BLaER1 treated with 17β-estradiol and CSF1 and Interleukin-3, amounts not matched to agents 10 nM and 100 nM (cell line): ENCODE results near the gene OTOA.

Source experiments
- H3K27ac ChIP-seq, 11 experiments: shearing (Covaris generic); formaldehyde crosslinking; 2 replicates each; pipeline ENCODE4 v1.8.1; 2022
- H3K27me3 ChIP-seq, 11 experiments: shearing (Covaris generic); formaldehyde crosslinking; 2 replicates each; pipeline ENCODE4 v1.8.1; 2022
- H3K36me3 ChIP-seq, 11 experiments: shearing (Covaris generic); formaldehyde crosslinking; 2 replicates each; pipeline ENCODE4 v1.8.1; 2022
- H3K4me1 ChIP-seq, 10 experiments: shearing (Covaris generic); formaldehyde crosslinking; 2 replicates each; pipeline ENCODE4 v1.8.1; 2022
- H3K4me2 ChIP-seq, 11 experiments: shearing (Covaris generic); formaldehyde crosslinking; 2 replicates each; pipeline ENCODE4 v1.8.1; 2022
- H3K4me3 ChIP-seq, 10 experiments: shearing (Covaris generic); formaldehyde crosslinking; 2 replicates each; pipeline ENCODE4 v1.8.1; 2022
- H3K9ac ChIP-seq, 11 experiments: shearing (Covaris generic); formaldehyde crosslinking; 2 replicates each; pipeline ENCODE4 v1.8.1; 2022
- H3K9me3 ChIP-seq, 11 experiments: shearing (Covaris generic); formaldehyde crosslinking; replicated peaks in 1 of 11; 2 replicates each; pipeline ENCODE4 v1.8.1; 2022
- H4K20me1 ChIP-seq, 11 experiments: shearing (Covaris generic); formaldehyde crosslinking; 2 replicates each; pipeline ENCODE4 v1.8.1; 2022
- Cebpa-rat ChIP-seq, 11 experiments: shearing (Covaris generic); IDR thresholded peaks; 2 replicates each; pipeline ENCODE4 v1.8.1; 2022

The OTOA gene

DNA sequence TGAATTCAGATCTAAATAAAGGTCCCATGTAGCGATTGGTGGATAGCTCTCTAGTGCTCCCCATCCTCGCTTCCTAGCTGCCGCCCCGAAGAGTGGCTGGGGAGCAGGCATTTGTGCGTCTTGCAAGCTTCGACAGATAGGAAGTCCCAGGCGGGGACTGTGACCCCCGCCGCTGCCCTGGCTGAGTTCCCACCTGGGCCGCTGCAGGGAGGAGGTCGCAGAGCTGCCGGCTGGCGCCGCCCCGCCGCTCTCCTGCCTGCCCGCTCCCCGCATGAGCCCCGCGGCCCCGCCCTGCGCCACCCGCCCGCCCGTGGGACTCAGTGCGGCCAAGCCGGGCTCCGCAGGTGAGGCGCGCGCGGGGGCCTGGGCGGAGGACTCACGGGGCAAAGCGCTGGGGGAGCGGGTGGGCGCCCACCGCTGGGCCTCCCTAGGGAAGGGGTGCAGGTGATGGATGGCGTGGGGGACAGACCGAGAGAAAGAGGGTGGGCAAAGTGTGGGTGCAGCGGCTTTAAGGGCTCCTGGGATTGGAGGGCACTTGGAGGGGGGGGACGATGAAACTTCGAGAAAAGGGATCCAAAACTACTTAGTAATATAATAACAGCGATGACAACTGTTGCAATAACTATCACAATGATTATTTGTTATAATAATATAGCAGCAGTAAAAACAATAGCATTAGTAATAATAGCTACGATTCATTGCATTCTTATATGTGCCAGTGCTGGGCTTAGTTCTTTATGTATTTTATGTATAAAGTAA lies at the start of gene OTOA:
TSS of gene OTOA (plus strand) at position 80 of the 759 bp plus-strand sequence. CDS start 14,547 bp downstream, outside the sequence.
- Histone ChIP-seq H3K9me3 (no peaks in the 10 kb centered on the region), H3K4me1 (peaks cover 42 to 66% (median 52%) of the 10 kb centered on the region in 10 experiments), H4K20me1 (peaks cover 0 to 31% (median 0%) of the 10 kb centered on the region in 11 experiments; a peak in 3 of 22 replicates), H3K4me3 (peak within 1 kb of the TSS in 8 of 10 experiments; percentile 9 to 45 (median 34); a peak in 8 of 20 replicates), H3K27ac (no peak within 1 kb of the TSS; a peak in 1 of 22 replicates), H3K9ac (peak within 1 kb of the TSS in 6 of 11 experiments; percentile 13 to 65 (median 28); a peak in 7 of 22 replicates), H3K27me3 (peaks cover 0 to 44% (median 28%) of the 10 kb centered on the region in 11 experiments; a peak in 17 of 22 replicates), H3K36me3 (peaks cover 0 to 19% (median 9%) of the 10 kb centered on the region in 11 experiments; a peak in 14 of 22 replicates), H3K4me2 (peak within 1 kb of the TSS; percentile 56 to 99 (median 73))
- no peak for TF ChIP-seq Cebpa-rat (IDR thresholded peaks at IDR 0.05)

DNA sequence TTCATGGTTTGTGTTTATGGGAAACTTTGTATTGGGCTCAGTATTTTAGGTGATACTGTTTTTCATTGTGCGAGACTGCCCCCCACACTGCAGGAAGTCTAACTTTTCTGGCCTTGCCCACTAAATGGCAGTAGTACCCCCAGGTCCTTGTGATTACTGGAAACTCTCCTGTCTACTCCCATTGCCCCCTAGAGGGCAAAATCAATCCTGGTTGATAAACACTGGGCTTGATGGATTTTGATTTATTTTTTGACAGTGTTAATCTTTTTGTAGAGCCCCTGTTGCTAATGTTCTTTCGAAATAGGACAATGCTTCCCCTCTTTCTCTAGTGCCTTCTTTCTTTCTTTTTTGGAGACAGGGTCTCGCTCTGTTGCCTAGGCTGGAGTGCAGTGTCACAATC lies 48.9 kb upstream of the OTOA start:
- no peak for TF ChIP-seq Cebpa-rat (IDR thresholded peaks at IDR 0.05)
- Histone ChIP-seq H3K9me3 (peaks cover 0 to 7% (median 0%) of the 10 kb centered on the region in 11 experiments; a peak in 4 of 22 replicates), H4K20me1 (peaks cover 55 to 100% (median 82%) of the 10 kb centered on the region in 11 experiments; a peak in 21 of 22 replicates), H3K27me3 (no peaks in the 10 kb centered on the region), H3K27ac (peak overlapping the region; percentile 13 to 100 (median 99); a peak in 20 of 22 replicates), H3K4me3 (peak overlapping the region in 3 of 10 experiments; percentile 10 to 96 (median 25); a peak in 2 of 20 replicates), H3K4me1 (peaks cover 43 to 100% (median 100%) of the 10 kb centered on the region in 10 experiments), H3K4me2 (peak overlapping the region; percentile 26 to 99 (median 91)), H3K36me3 (peaks cover 72 to 100% (median 95%) of the 10 kb centered on the region in 11 experiments), H3K9ac (peak overlapping the region in 8 of 11 experiments; percentile 0 to 63 (median 28); a peak in 10 of 22 replicates)

DNA sequence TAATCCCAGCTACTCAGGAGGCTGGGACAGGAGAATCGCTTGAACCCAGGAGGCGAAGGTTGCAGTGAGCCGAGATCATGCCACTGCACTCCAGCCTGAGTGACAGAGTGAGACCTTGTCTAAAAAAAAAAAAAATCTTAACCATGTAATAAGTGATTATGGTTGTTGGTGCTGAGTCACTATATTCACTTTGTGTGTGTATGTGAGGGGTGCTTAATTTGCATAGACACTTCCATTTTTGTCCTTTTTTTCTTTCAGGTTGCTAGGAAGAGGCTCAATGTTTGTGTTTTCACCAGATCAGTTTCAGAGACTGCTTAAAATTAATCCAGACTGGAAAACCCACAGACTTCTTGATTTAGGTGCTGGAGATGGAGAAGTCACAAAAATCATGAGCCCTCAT lies 46.2 kb upstream of the OTOA start:
- H3K4me1 ChIP-seq, result peaks cover 20 to 100% (median 98%) of the 10 kb centered on the region in 10 experiments
- peaks cover 93 to 100% (median 100%) of the 10 kb centered on the region in 11 experiments for H3K36me3 ChIP-seq
- peaks cover 30 to 100% (median 95%) of the 10 kb centered on the region in 11 experiments; a peak in 21 of 22 replicates for H4K20me1 ChIP-seq
- H3K9ac ChIP-seq, result peak overlapping the region in 4 of 11 experiments; percentile 0 to 33 (median 28); a peak in 4 of 22 replicates
- H3K4me3 ChIP-seq, result no peak overlapping the region
- peak overlapping the region in 6 of 11 experiments; percentile 91 to 99 (median 97); a peak in 13 of 22 replicates for H3K4me2 ChIP-seq
- H3K9me3 ChIP-seq, result peaks cover 0 to 7% (median 0%) of the 10 kb centered on the region in 11 experiments; a peak in 4 of 22 replicates
- H3K27ac ChIP-seq, result peak overlapping the region in 9 of 11 experiments; percentile 20 to 100 (median 97); a peak in 15 of 22 replicates
- no peaks in the 10 kb centered on the region for H3K27me3 ChIP-seq
- TF ChIP-seq Cebpa-rat (IDR thresholded peaks at IDR 0.05), result no peak

DNA sequence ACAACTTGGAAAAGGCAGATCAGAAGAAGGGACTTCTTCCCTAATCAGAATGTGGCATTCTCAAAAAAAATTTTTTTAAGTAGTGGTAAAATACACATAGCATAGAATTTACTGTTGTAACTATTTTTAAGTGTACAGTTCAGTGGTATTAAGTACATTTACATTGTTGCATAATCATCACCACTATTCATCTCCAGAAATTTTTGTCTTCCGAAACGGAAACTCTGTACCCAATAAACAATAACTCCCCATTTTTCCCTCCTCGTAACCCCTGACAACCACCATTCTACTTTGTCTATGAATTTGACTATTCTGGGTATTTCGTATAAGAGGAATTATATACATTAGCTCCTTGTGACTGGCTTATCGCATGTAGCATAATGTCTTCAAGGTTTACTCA lies 45.5 kb upstream of the OTOA start:
- Histone ChIP-seq H3K4me3 (no peak overlapping the region), H3K4me2 (peak overlapping the region in 6 of 11 experiments; percentile 57 to 99 (median 97); a peak in 8 of 22 replicates), H4K20me1 (peaks cover 26 to 100% (median 94%) of the 10 kb centered on the region in 11 experiments; a peak in 21 of 22 replicates), H3K4me1 (peaks cover 20 to 100% (median 97%) of the 10 kb centered on the region in 10 experiments), H3K27me3 (no peaks in the 10 kb centered on the region), H3K9me3 (peaks cover 0 to 3% (median 0%) of the 10 kb centered on the region in 11 experiments; a peak in 2 of 22 replicates), H3K27ac (peak overlapping the region in 8 of 11 experiments; percentile 20 to 100 (median 98); a peak in 12 of 22 replicates), H3K9ac (peak overlapping the region in 3 of 11 experiments; percentile 18 to 33 (median 24); a peak in 4 of 22 replicates), H3K36me3 (peaks cover 91 to 100% (median 100%) of the 10 kb centered on the region in 11 experiments)
- TF ChIP-seq Cebpa-rat (IDR thresholded peaks at IDR 0.05), result 0 out of 22 replicates have a peak, but pooled peaks of 1 of the 11 experiments have one; percentile 19

DNA sequence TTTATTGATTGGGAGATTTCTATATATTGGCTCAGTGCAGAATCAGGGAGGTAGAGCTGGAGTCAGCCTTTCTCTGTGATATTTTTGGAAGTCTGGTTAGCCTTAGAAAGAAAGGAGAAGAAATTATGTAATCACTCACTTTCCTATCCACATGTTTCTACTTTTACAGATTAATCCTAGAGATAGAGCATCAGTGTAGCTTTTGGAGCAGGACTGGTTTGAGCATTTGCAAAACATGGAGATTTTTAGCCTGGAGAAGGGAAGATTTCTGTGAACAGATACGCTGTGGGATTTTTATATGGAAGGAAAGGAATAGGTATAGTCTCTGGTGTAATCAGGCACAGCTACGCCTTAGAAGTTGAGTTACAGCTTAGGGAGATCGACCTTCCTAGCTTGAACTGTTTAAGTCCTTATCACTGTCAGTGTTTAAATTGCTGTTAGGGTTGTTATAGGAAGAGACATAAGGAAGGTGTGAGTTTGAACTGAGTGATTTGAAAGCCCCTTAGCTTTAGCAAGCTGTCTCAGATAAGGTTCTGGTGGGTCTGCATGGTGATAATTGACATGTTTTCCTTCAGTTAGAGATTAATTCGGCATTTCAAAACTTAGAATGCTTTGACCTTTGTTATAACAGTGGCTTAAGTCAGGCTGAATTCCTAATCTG lies 43.9 kb upstream of the OTOA start:
- no peak for TF ChIP-seq Cebpa-rat (IDR thresholded peaks at IDR 0.05)
- Histone ChIP-seq H3K9me3 (no peaks in the 10 kb centered on the region), H3K9ac (peak overlapping the region in 4 of 11 experiments; percentile 6 to 40 (median 16); a peak in 5 of 22 replicates), H3K4me3 (0 out of 20 replicates have a peak overlapping the region, but pooled peaks of 1 of the 10 experiments have one; percentile 15), H3K4me1 (peaks cover 16 to 100% (median 97%) of the 10 kb centered on the region in 10 experiments), H3K27ac (peak overlapping the region in 9 of 11 experiments; percentile 1 to 99 (median 35); a peak in 16 of 22 replicates), H4K20me1 (peaks cover 17 to 100% (median 81%) of the 10 kb centered on the region in 11 experiments; a peak in 21 of 22 replicates), H3K27me3 (no peaks in the 10 kb centered on the region), H3K36me3 (peaks cover 91 to 100% (median 100%) of the 10 kb centered on the region in 11 experiments), H3K4me2 (peak overlapping the region in 6 of 11 experiments; percentile 57 to 99 (median 97); a peak in 13 of 22 replicates)

DNA sequence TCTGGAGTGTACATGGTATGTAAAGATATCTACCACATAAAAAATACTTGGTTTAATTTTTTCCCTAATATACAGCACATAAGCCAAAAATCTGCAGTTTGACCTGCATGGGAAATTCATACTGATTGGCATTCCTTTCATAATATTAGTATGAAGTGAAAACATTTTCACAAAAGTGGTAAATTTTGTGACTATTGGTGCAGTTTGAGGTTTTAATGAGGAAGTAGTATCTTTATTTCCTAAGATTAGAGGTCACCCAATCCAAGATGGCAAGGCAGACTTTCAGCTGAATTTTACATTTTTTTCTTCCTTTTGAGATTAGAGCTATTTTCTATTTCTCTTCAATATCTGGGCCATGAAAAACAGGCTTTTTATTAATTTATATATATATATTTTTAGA lies 43.2 kb upstream of the OTOA start:
- H3K36me3 ChIP-seq, result peaks cover 91 to 100% (median 100%) of the 10 kb centered on the region in 11 experiments
- H3K27ac ChIP-seq, result peak overlapping the region in 7 of 11 experiments; percentile 1 to 99 (median 51); a peak in 12 of 22 replicates

DNA sequence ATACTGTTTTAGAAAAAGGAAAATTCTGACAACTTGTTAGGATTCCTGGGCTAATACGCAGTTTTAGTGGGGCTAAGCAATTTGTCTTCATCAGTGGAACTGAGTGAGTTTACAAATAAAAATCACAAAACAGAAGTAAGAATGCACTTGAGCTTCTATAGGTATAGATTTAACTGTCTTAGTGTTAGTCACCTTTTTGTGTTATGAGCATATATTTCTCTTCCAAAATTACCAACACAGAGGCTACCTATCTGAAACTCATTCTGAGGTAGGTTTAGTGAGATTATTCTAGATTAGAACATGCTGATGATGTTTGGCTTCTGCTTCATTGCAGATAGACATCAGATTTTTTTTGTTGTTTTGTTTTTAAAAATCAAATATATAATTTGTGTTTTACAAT lies 41.2 kb upstream of the OTOA start:
- no peak for TF ChIP-seq Cebpa-rat (IDR thresholded peaks at IDR 0.05)
- Histone ChIP-seq H3K4me1 (peaks cover 24 to 100% (median 97%) of the 10 kb centered on the region in 10 experiments), H3K4me3 (no peak overlapping the region; a peak in 1 of 20 replicates), H3K9ac (no peak overlapping the region; a peak in 1 of 22 replicates), H3K4me2 (peak overlapping the region in 4 of 11 experiments; percentile 95 to 99 (median 97); a peak in 8 of 22 replicates), H3K27ac (peak overlapping the region in 4 of 11 experiments; percentile 10 to 64 (median 47); a peak in 6 of 22 replicates), H3K27me3 (no peaks in the 10 kb centered on the region), H3K9me3 (peaks cover 0 to 1% (median 0%) of the 10 kb centered on the region in 11 experiments; a peak in 2 of 22 replicates), H4K20me1 (peaks cover 0 to 100% (median 55%) of the 10 kb centered on the region in 11 experiments; a peak in 18 of 22 replicates), H3K36me3 (peaks cover 88 to 100% (median 98%) of the 10 kb centered on the region in 11 experiments)

More for the DNA sequence above, 43.2 kb upstream of the OTOA start:
- Histone ChIP-seq H3K9ac (peak overlapping the region in 3 of 11 experiments; percentile 9 to 26 (median 19); a peak in 4 of 22 replicates), H3K9me3 (no peaks in the 10 kb centered on the region), H3K4me3 (no peak overlapping the region), H3K27me3 (no peaks in the 10 kb centered on the region), H4K20me1 (peaks cover 10 to 100% (median 74%) of the 10 kb centered on the region in 11 experiments; a peak in 21 of 22 replicates), H3K4me2 (peak overlapping the region in 6 of 11 experiments; percentile 57 to 99 (median 97); a peak in 12 of 22 replicates), H3K4me1 (peaks cover 13 to 100% (median 97%) of the 10 kb centered on the region in 10 experiments)
- no peak for TF ChIP-seq Cebpa-rat (IDR thresholded peaks at IDR 0.05)
